Measurements from ENCODE around the gene TAF12.
A peak's percentile ranks its signal among the peaks of the same experiment; 100 is the strongest.
"Not testable (repeated sequence)": the region's sequence is repeated elsewhere in the genome, so short reads cannot be mapped to it uniquely, and the experiment has no call there.

The TAF12 gene, protein sequence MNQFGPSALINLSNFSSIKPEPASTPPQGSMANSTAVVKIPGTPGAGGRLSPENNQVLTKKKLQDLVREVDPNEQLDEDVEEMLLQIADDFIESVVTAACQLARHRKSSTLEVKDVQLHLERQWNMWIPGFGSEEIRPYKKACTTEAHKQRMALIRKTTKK

DNA sequence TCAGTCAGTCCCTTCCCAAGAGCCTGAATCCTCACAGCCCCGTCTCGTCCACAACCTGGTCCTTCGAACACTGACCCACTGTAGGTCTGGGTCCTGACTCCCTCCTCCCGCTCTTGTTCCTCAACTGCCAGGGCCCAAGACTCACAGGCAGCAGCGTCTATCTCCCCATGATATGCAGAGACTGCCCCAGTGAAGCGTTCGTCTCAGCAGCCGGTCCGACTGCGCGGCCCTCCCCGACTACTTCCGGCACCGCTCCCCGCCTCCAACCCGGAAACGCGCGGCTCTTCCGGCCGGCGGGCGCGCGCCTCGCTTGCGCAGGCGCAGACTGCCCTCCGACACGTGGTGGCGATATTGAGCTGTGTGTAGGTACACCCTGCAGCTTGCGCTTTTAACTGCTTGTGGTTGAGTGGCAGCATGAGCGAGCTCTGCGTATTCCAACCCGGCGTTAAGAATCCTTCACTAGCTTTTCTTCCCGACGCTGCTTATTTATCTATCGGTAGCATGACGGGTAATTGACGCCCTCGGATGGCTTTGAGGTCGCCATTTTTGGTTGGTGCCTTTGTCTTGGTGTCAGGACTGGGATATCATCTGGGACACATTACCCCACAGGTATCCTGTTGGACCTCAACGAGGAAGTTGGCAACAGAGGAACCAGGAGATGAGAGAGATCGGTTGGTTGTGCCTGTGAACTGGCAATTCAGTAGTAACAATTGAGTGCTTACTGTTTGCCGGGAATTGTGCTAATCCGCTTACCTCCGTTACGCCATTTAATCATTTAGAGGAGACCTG lies at the start of gene TAF12:
Gene TAF12, minus strand, starts transcription at position 221 of the 789 bp plus-strand sequence. CDS start 20,986 bp downstream, outside the sequence.
- DNase-seq (ENCODE audit: low spot score), result peak; percentile 96

DNA sequence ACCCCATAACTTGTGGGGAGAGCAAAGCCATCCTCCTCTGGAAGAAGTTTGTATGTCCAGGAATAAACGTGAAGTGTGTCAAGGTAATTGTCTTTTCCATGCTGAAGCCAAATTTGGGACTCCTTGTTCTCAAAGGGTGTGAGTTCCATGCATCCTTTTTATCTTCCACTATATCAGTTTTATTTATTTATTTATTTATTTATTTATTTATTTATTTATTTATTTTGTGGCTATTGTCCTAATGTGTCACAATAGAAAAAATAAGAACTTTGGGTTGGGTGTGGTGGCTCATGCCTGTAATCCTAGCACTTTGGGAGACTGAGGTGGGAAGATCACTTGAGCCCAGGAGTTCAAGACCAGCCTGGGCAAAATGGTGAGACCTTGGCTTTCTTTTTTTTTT lies 48.8 kb upstream of the TAF12 start:
- DNase-seq (ENCODE audit: low spot score), result not testable (repeated sequence)

DNA sequence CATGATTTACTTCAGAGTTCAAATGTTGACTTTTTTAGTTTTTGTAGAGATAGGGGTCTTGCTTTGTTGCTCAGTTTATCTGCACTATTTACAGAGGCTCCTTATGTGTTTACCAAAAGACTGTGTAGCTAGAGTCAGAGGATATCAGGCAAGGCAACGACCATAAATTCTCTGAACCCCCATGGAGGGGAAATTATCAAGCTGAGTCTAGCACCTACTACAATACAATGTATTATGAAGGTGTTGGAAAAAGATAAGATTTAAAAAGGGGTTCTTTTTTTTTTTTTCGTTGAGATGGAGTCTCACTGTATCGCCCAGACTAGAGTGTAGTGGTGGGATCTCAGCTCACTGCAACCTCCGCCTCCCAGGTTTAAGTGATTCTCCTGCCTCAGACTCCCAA lies 42.1 kb upstream of the TAF12 start:
- DNase-seq (ENCODE audit: low spot score), result no peak

DNA sequence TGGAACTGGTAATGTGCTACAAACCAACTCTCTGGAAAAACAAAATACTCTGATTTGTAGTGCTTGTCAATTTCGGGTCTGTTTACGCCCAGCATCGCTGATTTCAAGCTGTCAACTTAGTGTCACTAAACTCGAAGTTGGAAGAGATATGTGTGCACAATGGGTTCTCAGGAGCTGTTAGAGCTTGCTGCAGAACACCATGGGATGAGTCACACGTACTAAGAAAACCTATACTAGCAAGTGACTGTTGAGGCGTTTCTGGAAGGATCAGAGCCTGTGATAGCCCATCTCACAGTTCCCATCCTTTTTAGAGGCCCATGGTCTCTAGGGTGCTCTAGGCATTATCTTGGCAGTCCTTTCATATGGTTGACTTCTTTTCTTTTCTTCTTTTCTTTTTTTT lies 40.0 kb upstream of the TAF12 start:
- no peak for DNase-seq (ENCODE audit: low spot score)

DNA sequence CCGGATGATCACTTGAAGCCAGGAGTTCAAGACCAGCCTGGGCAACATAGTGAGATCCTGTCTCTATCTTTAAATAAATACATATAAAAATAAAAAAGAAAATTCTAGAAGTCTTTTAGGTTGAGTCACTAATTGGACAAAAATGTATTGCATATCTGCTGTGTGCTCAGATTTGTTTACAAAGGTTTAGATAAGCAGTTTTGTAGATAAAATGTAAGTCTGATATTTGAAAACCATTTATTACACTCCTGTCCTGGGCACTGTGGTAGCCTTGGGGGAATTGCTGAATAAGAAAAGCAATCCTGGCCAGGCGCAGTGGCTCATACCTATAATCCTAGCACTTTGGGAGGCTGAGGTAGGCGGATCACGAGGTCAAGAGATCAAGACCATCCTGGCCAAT lies 37.3 kb upstream of the TAF12 start:
- no peak for DNase-seq (ENCODE audit: low spot score)

DNA sequence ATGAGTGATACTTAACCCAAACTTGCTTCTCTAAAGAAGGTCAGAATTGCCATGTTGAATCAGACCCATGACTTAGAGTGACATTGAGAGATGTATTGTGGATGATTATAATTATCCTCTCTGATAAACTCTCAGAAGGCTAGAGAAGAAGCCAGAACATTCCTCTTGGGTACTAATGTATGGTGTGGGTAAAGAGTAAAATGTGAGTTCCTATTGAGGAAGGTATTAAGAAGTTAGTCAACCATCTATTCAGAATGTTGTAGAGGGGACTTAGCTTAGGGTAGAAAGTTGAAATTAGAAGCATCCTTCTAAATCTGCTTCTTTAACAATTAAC lies 33.0 kb upstream of the TAF12 start:
- no peak for DNase-seq (ENCODE audit: low spot score)

DNA sequence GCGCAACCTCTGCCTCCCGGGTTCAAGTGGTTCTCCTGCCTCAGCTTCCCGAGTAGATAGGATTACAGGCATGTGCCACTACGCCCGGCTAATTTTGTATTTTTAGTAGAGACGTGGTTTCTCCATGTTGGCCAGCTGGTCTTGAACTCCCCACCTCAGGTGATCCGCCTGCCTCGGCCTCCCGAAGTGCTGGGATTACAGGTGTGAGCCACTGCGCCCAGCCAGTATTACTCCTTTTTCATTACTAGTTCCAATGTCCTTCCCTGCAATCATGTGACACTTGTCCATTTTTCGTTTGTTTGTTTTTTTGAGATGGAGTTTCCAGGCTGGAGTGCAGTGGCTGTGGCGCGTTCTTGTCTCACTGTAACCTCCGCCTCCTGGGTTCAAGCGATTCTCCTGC lies 30.1 kb upstream of the TAF12 start:
- not testable (repeated sequence) for DNase-seq (ENCODE audit: low spot score)

DNA sequence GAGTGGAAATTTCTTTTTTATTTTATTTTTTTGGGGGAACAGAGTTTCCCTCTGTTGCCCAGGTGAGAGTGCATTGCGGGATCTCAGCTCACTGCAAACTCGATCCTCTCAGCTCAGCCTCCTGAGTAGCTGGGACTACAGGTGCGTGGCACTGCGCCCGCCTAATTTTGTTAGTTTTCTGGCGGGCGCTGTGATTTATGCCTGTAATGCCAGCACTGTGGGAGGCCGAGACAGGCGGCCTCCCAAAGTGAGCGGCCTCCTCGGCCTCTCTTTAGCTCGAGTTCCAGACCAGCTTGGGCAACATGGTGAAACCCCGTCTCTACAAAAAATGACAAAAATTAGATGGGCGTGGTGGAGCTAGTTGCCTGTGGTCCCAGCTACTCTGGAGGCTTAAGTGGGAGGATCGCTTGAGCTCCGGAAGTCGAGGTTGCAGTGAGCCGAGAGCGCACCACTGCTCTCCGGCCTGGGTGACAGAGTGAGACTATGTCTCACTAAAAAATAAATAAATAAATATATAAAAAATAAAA lies 28.4 kb upstream of the TAF12 start:
- no peak for DNase-seq (ENCODE audit: low spot score)

DNA sequence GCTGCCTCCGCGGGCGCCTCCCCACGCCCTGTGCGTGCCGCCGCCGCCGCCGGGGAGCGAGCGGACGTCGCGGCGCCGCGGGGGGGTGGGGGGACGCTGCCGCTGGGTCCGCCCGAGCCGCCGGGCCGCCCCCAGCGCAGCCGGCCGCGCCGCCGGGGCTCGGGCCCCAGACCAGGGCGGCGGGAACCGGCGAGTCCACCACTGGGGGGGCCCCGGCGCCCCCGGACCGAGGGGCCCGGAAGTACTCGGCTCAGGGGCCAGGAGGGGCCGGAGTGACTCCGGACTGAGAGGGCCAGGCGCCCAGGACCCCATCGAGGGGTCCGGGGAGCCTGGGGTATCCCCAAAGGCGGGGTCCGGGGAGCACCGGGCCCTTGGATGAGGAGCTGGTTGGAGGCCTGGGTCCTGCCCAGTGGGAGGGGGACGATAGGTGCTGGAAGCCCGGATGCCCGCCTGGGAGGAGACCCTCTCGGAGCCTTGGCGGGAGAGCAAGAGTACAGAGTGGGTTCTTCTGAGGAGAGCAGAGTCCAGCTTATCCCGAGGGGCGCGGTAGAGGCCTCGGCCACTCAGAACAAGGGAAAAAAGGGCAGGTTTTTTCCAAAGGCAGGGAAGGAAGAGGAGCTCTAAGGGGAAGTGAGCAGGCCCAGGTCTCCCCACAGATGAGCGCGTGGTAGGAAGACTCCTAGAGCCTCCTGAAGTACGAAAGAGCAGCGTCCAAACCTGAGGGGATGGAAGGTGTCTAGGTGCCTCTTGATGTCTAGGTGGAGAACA lies 26.3 kb upstream of the TAF12 start:
- DNase-seq (ENCODE audit: low spot score), result peak; percentile 79

DNA sequence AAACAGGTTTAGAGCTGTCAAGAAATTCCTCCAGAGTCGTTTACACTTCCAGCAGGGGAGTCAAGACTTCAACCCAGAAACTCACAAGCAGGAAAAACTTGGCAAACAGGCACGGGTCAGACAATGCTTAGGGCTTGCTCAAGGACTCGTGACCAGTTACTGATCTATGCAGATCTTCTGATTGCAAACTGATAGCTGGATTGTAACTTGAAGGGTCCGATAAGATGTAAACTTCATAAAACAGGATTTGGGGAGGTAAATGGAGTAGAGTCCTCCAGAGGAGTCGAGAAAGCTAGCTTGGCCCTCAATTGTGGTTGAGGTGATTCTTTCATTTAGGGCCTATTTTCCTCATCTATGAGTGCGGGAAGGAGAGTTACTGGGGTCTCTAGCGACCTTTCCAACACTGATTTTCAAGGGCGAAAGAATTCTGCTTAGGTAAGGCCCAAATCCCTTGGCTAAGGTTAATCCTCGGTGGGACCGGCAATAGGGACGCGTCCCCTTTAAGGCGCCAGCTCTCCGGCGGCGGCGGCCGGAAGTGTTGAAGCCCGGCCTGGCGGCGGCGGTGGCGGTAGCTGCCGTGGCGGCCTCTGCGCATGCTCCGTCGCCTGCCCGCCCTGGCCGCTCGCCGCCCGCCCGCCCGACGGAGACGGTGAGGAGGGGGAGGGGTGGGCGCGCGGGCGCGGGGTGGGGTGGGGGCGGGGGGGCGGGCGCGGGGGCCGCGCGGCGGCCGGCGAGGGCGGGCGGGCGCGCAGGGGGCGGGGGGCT lies 25.5 kb upstream of the TAF12 start, which contains the start of gene GMEB1:
Gene GMEB1, plus strand, starts transcription at position 594 of the 765 bp plus-strand sequence. CDS start 14,829 bp downstream, outside the sequence.
- DNase-seq (ENCODE audit: low spot score), result peak; percentile 91

DNA sequence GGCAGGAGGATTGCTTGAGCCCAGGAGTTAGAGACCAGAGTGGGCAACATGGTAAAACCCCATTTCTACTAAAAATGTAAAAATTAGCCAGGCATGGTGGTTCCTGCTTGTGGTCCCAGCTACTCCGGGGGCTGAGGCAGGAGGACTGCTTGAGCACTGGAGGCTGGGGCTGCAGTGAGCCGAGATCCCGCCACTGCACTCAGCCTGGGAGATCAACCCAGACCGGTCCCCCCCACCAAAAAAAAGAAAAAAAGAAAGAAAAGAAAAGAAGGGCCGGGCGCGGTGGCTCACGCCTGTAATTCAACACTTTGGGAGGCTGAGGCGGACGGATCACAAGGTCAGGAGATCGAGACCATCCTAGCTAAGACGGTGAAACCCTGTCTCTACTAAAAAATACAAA lies 23.9 kb upstream of the TAF12 start:
- no peak for DNase-seq (ENCODE audit: low spot score)

DNA sequence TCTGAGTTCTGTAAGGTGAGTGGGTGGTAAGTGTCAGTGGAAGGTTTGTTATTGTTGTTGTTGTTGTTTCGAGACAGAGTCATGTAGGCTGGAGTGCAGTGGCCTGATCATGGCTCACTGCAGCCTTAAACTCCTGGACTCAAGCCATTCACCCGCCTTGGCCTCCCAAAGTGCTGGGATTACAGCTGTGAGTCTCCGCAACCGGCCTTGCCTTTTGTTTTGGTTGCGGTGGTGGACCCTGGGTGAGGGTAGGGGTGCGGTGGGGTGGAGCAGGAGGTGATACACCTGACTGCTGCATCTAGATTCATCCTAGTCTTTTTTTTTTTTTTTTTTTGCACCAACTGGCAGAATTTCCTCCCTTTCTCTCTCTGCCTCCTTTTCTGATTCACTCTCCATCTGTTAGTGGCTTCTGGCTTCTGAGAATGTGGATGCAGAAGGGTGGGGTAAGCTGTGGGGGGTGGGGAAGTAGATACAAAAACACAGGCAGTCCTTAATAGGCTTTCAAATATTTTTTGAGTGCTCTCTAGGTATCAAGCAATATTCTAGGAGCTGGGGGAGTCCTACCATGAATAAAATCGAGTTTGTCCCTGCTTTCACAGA lies 21.1 kb upstream of the TAF12 start:
- no peak for DNase-seq (ENCODE audit: low spot score)

DNA sequence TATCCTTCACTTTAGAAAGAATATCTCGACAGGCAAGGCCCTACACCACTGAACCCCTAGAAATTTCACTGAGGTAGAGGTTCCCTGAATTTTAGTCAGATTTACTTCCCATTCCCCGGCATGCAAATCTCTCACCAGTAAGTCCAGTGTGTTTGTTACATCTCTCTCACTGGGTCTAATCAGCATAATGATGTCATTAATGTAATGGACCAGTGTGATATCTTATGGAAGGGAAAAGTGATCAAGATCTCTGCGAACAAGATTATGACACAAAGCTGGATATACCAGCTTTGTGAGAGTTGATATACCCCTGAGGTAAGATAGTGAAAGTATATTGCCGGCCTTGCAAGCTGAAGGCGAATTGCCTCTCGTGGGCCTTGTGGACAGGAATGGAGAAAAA lies 13.5 kb upstream of the TAF12 start:
- DNase-seq (ENCODE audit: low spot score), result no peak

DNA sequence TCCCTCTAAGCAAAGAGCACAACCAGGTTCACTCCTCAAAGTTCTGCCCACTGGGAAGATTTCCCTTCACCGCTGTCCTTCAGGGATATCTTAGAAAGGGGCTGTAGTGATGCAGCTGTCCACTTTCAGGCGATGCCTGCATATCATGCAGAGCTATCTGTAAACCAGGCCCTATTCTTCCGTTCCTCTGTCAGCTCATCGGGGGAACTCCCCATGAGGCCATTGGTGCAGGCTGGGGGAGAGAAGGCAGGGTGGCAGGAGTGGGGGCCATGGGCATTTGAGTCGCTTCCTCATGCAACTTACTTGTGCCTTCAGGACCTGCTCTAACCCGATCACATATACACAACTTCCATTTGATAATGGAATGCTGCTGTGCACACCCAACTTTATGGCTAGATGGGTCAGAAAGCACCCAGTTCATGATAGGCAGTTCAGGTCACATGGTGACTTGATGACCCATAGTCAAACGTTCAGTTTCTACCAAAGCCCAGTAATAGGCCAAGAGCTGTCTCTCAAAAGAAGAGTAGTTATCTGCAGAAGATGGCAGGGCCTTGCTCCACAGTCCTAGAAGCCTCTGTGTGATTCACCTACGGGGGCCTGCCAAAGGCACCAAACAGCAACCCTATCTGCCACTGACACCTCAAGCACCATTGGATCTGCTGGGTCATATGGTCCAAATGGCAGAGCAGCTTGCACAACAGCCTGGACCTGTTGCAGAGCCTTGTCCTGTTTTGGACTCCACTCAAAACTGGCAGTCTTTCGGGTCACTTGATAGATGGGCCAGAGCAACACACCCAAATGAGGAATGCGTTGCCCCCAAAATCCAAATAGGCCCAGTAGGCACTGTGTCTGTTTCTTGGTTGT lies 12.8 kb upstream of the TAF12 start:
- DNase-seq (ENCODE audit: low spot score), result not testable (repeated sequence)

DNA sequence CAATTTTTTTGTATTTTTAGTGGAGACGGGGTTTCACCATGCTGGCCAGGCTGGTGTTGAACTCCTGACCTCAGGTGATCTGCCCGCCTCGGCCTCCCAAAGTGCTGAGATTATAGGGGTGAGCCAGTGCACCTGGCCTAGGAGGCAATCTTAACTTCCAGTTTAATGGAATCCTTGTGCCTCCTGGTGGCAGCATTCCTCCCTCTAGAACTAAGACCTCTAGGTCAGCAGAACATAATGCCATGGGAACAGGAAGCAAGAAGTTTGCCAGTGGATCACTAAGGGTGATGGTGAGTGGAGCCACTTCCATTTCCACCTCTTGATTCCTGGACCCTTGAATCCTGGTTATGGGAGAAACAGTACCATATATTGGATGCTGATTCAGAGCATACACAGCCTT lies 11.0 kb upstream of the TAF12 start:
- DNase-seq (ENCODE audit: low spot score), result not testable (repeated sequence)

DNA sequence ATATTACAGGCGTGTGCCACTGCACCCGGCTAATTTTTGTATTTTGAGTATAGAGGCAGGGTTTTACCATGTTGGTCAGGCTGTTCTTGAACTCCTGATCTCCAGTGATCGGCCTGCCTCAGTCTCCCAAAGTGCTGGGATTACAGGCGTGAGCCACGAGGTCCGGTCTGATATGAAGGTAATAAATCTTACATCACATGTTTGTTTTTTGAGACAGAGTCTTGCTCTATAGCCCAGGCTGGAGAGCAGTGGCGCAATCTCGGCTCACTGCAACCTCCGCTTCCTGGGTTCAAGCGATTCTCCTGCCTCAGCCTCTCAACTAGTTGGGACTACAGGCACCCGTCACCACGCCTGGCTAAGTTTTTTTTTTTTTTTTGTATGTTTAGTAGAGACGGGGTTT lies 10.2 kb upstream of the TAF12 start:
- not testable (repeated sequence) for DNase-seq (ENCODE audit: low spot score)

DNA sequence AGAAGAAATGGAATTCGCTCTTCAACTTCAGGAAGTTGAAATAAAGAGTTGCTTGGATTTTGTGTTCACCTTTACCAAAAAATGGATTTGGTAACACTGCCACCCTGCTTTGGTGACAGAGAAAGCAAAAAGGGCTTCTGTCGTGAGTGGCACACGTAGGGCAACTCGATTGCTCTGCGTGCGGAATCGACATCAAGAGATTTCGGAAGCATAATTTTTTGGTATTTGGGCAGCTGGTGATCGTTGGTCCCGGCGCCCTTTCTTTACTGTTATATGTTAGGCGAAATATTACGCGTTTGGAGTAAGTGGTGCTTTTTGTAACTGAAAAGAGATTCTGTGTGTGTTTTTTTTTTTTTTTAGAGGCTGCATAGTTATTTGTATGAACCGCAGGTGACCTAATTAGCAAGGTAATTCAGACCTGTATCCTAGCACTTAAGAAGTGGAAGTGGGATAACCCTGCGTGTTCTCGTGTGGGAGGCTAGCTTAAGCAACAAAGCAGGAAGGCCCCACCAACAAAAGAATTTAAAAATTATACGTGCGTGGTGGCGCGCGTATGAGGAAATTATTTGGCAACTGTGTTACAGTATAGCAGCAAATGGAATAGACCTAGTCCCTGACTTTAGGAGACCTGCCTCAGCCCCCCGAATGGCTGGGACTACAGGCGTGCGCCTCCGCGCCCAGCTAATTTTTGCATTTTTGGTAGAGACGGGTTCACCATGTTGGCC lies 5.8 kb upstream of the TAF12 start, which contains the start of gene RNU11:
Gene RNU11, plus strand, starts transcription at position 127 of the 725 bp plus-strand sequence.
- peak; percentile 83 for DNase-seq (ENCODE audit: low spot score)

DNA sequence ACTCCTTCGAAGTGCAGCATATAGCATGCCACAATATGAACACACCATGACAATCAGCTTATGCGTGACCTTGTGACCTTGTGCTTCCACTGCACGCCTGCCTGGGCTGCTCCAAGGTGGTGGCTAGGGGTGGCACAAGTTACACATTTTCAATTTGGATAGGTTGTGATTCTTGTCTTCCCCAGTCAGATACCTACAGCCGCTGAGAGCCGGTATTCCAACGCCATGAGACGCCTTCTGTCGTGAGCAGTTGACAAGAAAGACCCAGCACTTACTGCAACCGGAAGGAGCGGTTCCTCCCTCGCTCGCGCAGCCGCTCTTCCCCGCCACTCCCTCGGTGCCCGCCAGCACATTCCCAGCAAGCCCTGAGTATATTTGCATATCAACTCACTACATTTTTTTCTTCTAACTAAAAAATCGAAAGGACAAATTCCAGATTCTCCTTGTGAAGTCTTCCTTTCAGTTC lies 5.2 kb upstream of the TAF12 start:
- DNase-seq (ENCODE audit: low spot score), result peak; percentile 91

DNA sequence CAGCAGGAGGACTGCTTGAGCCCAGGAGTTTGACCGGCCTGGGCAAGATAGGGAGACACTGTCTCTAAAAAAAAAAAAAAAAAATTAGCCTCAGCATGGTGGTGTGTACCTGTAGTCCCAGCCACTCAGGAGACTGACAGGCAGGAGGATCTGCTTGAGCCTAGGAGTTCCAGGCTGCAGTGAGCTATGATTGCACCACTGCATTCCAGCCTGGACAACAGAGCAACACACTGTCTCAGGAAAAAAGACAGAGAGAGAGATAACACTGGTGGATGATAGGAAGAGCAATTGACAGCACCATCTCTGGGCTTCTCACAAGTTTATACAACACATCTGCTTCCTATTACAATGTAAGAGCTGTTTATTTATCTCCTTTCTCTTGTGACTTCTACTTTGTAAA lies 3.2 kb upstream of the TAF12 start:
- no peak for DNase-seq (ENCODE audit: low spot score)

DNA sequence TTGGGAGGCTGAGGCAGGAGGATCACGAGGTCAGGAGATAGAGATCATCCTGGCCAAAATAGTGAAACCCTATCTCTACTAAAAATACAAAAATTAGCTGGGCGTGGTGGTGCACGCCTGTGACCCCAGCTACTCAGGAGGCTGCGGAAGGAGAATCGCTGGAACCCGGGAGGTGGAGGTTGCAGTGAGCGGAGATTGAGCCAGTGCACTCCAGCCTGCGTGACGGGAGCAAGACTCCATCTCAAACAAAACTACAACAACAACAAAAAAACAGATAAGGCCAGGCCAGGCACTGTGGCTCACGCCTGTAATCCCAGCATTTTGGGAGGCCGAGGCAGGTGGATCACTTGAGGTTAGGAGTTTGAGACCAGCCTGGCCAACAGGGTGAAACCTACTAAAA lies 2.5 kb upstream of the TAF12 start:
- DNase-seq (ENCODE audit: low spot score), result not testable (repeated sequence)

Data from ecto neural progenitor cell (in vitro differentiated cells).